ENCODE results near the gene SNRPF.
A peak's percentile ranks its signal among the peaks of the same experiment; 100 is the strongest.

Gene SNRPF

GRCh38 chr12:95829395-95829794 lies 29.4 kb upstream of the SNRPF start:
- no peak overlapping the region for H3K4me3 ChIP-seq (ENCODE audit: control insufficient read depth, low read depth, low read length)
- no peak for DNase-seq (ENCODE audit: low read depth)
- TF ChIP-seq, protein P1, sequence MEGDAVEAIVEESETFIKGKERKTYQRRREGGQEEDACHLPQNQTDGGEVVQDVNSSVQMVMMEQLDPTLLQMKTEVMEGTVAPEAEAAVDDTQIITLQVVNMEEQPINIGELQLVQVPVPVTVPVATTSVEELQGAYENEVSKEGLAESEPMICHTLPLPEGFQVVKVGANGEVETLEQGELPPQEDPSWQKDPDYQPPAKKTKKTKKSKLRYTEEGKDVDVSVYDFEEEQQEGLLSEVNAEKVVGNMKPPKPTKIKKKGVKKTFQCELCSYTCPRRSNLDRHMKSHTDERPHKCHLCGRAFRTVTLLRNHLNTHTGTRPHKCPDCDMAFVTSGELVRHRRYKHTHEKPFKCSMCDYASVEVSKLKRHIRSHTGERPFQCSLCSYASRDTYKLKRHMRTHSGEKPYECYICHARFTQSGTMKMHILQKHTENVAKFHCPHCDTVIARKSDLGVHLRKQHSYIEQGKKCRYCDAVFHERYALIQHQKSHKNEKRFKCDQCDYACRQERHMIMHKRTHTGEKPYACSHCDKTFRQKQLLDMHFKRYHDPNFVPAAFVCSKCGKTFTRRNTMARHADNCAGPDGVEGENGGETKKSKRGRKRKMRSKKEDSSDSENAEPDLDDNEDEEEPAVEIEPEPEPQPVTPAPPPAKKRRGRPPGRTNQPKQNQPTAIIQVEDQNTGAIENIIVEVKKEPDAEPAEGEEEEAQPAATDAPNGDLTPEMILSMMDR (conservative IDR thresholded peaks at IDR 0.05; ENCODE audit: control insufficient read depth, insufficient read depth, low read depth, low read length) = no peak

DNA sequence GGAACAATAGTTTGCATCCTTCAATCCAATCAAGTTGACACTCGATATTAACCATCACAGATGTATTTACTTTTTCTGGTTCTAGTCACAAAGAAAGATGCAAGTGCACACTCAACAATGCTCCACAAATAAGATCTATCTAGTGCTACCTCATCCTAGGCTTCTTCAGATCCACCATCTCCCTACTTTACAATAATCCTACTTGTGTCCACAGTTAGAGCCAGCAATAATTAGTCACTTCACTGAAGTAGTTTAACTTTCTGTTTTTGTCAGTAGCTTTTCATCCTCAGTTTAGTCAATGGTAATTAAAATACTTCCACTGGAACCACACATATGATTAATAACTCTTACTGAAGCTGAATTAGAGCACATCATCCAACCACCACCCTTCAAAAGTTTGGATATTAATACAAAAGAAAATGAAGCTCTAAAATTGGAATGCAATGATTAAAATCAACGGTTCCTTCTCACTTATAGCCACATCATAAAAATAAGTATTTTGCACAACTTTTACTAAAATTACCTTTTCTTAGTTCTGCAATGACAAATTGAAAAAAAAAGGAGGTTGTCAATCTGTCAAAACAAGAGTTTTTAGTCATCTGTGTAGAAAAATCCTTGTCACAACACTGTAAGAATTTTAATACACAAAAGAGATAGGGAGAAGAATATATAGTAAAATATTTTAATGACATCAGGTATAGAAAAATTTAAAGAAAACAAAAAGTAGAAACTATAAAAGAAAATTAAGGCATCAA lies 28.2 kb upstream of the SNRPF start:
- H3K4me3 ChIP-seq (ENCODE audit: control insufficient read depth, low read depth, low read length) = no peak overlapping the region
- DNase-seq (ENCODE audit: low read depth) = no peak
- TF ChIP-seq, protein P1 (conservative IDR thresholded peaks at IDR 0.05; ENCODE audit: control insufficient read depth, insufficient read depth, low read depth, low read length) = no peak

- no peak overlapping the region for H3K4me3 ChIP-seq (ENCODE audit: control insufficient read depth, low read depth, low read length)
- DNase-seq (ENCODE audit: low read depth) = no peak
- TF ChIP-seq, protein P1 (conservative IDR thresholded peaks at IDR 0.05; ENCODE audit: control insufficient read depth, insufficient read depth, low read depth, low read length) = no peak
Observed at GRCh38 chr12:95834572-95834971, 24.2 kb upstream of the SNRPF start.

DNA sequence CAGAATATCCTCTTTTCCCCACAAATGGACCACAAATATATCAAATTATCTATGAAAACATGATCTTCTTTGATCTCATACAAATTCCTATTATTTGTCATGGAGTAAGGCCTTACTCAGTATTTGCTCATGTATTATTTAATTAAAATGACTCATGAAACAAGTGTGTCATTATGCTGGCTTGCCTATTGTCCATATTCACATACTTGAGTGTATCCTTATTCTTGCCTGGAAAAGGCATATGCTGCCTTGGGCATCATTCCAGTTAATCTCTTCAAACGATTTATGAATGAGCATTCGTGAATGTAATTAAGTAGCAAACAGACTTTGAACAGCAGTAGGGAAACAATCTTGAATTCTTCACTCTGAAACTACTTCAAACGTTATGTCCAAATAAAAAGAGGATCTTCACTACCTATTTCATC lies 22.6 kb upstream of the SNRPF start:
- TF ChIP-seq, protein P1 (conservative IDR thresholded peaks at IDR 0.05; ENCODE audit: control insufficient read depth, insufficient read depth, low read depth, low read length) = no peak
- H3K4me3 ChIP-seq (ENCODE audit: control insufficient read depth, low read depth, low read length) = no peak overlapping the region
- DNase-seq (ENCODE audit: low read depth) = peak; percentile 94

- peak overlapping the region; percentile 1 for H3K4me3 ChIP-seq (ENCODE audit: control insufficient read depth, low read depth, low read length)
- TF ChIP-seq, protein P1 (conservative IDR thresholded peaks at IDR 0.05; ENCODE audit: control insufficient read depth, insufficient read depth, low read depth, low read length) = no peak
- DNase-seq (ENCODE audit: low read depth) = peak; percentile 83
Observed at GRCh38 chr12:95836630-95837239, 22.0 kb upstream of the SNRPF start.

DNA sequence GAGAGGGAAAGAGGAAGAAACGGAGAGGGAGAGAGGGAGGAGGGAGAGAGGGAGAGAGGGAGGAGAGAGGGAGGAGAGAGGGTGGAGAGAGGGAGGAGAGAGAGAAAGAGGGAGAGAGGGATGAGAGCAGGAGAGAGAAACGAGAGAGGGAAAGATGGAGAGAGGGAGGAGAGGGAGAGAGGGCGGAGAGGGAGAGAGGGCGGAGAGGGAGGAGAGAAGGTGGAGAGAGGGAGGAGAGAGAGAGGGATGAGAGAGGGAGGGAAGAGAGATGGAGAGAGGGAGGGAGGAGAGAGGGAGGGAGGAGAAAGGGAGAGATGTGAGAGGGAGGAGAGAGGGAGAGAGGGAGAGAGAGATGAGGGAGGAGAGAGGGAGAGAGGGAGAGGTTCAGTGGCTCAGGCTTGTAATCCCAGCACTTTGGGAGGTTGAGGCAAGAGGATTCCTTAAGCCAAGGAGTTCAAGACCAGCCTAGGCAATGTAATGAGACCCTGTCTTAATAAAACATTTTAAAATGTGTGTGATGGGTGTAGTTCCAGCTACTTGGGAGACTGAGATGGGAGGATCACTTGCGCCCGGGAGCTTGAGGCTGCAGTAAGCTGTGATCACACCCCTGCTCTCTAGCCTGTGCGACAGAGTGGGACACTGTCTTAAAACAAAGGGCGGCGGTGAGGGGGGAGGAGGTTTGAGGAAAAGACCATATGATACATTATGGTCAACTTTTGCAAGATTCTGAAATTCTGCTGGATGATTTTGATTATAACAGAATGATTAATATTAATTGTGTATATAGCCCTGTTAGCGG lies 21.3 kb upstream of the SNRPF start:
- peak; percentile 17 for DNase-seq (ENCODE audit: low read depth)
- TF ChIP-seq, protein P1 (conservative IDR thresholded peaks at IDR 0.05; ENCODE audit: control insufficient read depth, insufficient read depth, low read depth, low read length) = no peak

More for the DNA sequence above, 21.3 kb upstream of the SNRPF start:
- H3K4me3 ChIP-seq (ENCODE audit: control insufficient read depth, low read depth, low read length) = peak overlapping the region; percentile 1

All from fibroblast of mammary gland (primary cell).